Measurements from ENCODE around the gene ASB18.
"Not testable (repeated sequence)": the region's sequence is repeated elsewhere in the genome, so short reads cannot be mapped to it uniquely, and the experiment has no call there.

ASB18 gene

GRCh38 chr2:236264256-236264655 is at the start of gene ASB18:
Gene ASB18 (minus strand): TSS chr2:236264406. CDS start chr2:236264345, 61 bp downstream.
- no peak for DNase-seq (ENCODE audit: low read depth in 2 of 2)

- no peak for DNase-seq (ENCODE audit: low read depth in 2 of 2)
Observed at GRCh38 chr2:236311286-236311685, 47.1 kb upstream of the ASB18 start.

GRCh38 chr2:236309669-236310029 is 45.4 kb upstream of the ASB18 start:
- peak in 1 of 2 experiments; percentile 3 for DNase-seq (ENCODE audit: low read depth in 2 of 2)

- no peak for DNase-seq (ENCODE audit: low read depth in 2 of 2)
Observed at GRCh38 chr2:236308855-236309668, 44.9 kb upstream of the ASB18 start.

GRCh38 chr2:236307641-236308040 is 43.4 kb upstream of the ASB18 start:
- DNase-seq (ENCODE audit: low read depth in 2 of 2) = no peak

- no peak for DNase-seq (ENCODE audit: low read depth in 2 of 2)
Observed at GRCh38 chr2:236306825-236307540, 42.8 kb upstream of the ASB18 start.

- no peak for DNase-seq (ENCODE audit: low read depth in 2 of 2)
Observed at GRCh38 chr2:236305964-236306605, 41.9 kb upstream of the ASB18 start.

- DNase-seq (ENCODE audit: low read depth in 2 of 2) = no peak
Observed at GRCh38 chr2:236305531-236305930, 41.3 kb upstream of the ASB18 start.

- no peak for DNase-seq (ENCODE audit: low read depth in 2 of 2)
Observed at GRCh38 chr2:236303935-236304334, 39.7 kb upstream of the ASB18 start.

GRCh38 chr2:236302555-236302954 is 38.3 kb upstream of the ASB18 start:
- DNase-seq (ENCODE audit: low read depth in 2 of 2) = no peak

- DNase-seq (ENCODE audit: low read depth in 2 of 2) = no peak
Observed at GRCh38 chr2:236298924-236299475, 34.8 kb upstream of the ASB18 start.

GRCh38 chr2:236295481-236295880 is 31.3 kb upstream of the ASB18 start:
- DNase-seq (ENCODE audit: low read depth in 2 of 2) = no peak

- no peak for DNase-seq (ENCODE audit: low read depth in 2 of 2)
Observed at GRCh38 chr2:236294647-236295046, 30.4 kb upstream of the ASB18 start.

GRCh38 chr2:236293241-236293810 is 29.1 kb upstream of the ASB18 start:
- no peak for DNase-seq (ENCODE audit: low read depth in 2 of 2)

- no peak for DNase-seq (ENCODE audit: low read depth in 2 of 2)
Observed at GRCh38 chr2:236291911-236292310, 27.7 kb upstream of the ASB18 start.

GRCh38 chr2:236291476-236291875 is 27.3 kb upstream of the ASB18 start:
- DNase-seq (ENCODE audit: low read depth in 2 of 2) = no peak

- no peak for DNase-seq (ENCODE audit: low read depth in 2 of 2)
Observed at GRCh38 chr2:236290742-236291425, 26.7 kb upstream of the ASB18 start.

- DNase-seq (ENCODE audit: low read depth in 2 of 2) = no peak
Observed at GRCh38 chr2:236289766-236290462, 25.7 kb upstream of the ASB18 start.

GRCh38 chr2:236288373-236288772 is 24.2 kb upstream of the ASB18 start:
- DNase-seq (ENCODE audit: low read depth in 2 of 2) = not testable (repeated sequence)

GRCh38 chr2:236287656-236288055 is 23.4 kb upstream of the ASB18 start:
- DNase-seq (ENCODE audit: low read depth in 2 of 2) = no peak

All from fibroblast of skin of left quadriceps (primary cell).